WI38 (cell line): ENCODE measurements around the gene QPCTL.
"Not testable (repeated sequence)": the region's sequence is repeated elsewhere in the genome, so short reads cannot be mapped to it uniquely, and the experiment has no call there.

Experiments used
- H3K4me3 ChIP-seq: 2 replicates; pipeline ENCODE4 v1.5.1; 2011; ENCODE audit warnings: low read depth, mild to moderate bottlenecking, control low read depth, low read length
- TF ChIP-seq, protein P1 (sequence below): IDR thresholded peaks from 2 replicates; pipeline ENCODE4 v1.5.1; 2012; ENCODE audit warnings: low read depth, mild to moderate bottlenecking, control low read depth, low read length

QPCTL gene

DNA sequence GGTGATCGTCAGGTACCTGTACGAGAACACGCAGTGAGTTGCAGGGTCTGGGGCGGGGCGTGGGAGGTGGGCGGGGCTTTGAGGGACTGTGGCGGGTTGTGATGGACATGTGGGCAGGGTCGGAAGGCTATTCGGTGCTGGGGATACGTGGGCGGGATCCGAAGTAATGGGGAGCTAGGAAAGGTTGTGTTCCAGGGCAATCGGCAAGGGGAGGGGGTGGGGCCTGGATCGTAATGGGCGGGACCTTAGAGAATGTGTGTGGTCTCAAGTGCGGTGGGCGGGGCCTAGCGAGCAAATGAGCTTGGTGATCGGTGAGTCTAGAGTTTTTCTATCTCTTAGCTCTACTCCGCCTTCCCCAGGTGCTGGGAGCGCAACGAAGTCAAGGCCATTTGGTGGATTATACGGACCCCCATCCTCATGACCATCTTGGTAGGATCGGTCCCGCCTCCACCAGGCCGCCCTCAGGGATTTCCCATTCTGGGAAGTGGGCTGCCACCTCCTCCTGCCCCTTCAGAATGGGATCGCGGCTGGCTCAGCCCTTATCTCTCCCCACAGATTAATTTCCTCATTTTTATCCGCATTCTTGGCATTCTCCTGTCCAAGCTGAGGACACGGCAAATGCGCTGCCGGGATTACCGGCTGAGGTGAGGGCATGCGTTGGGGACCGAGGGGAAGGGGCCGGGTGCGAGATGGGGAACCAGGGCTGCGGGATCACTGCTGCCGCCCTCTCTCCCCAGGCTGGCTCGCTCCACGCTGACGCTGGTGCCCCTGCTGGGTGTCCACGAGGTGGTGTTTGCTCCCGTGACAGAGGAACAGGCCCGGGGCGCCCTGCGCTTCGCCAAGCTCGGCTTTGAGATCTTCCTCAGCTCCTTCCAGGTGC lies 14.9 kb upstream of the QPCTL start:
- peak overlapping the region; percentile 35; the same call in 1 of the 2 replicates for H3K4me3 ChIP-seq

DNA sequence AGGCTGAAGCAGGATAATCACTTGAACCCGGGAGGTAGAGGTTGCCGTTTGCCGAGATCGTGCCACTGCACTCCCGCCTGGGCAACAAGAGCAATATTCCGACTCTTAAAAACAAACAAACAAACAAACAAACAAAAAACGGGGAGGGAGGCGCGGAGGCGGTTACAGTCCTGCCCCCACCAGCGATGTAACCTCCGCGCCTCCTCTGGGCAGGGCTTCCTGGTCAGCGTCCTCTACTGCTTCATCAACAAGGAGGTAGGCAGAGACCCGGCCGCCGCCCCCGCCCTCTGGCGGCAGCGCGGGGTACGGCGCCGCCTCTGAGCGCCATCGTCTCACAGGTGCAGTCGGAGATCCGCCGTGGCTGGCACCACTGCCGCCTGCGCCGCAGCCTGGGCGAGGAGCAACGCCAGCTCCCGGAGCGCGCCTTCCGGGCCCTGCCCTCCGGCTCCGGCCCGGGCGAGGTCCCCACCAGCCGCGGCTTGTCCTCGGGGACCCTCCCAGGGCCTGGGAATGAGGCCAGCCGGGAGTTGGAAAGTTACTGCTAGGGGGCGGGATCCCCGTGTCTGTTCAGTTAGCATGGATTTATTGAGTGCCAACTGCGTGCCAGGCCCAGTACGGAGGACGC lies 11.0 kb upstream of the QPCTL start:
- H3K4me3 ChIP-seq = peak overlapping the region; percentile 40
- TF ChIP-seq, protein P1, sequence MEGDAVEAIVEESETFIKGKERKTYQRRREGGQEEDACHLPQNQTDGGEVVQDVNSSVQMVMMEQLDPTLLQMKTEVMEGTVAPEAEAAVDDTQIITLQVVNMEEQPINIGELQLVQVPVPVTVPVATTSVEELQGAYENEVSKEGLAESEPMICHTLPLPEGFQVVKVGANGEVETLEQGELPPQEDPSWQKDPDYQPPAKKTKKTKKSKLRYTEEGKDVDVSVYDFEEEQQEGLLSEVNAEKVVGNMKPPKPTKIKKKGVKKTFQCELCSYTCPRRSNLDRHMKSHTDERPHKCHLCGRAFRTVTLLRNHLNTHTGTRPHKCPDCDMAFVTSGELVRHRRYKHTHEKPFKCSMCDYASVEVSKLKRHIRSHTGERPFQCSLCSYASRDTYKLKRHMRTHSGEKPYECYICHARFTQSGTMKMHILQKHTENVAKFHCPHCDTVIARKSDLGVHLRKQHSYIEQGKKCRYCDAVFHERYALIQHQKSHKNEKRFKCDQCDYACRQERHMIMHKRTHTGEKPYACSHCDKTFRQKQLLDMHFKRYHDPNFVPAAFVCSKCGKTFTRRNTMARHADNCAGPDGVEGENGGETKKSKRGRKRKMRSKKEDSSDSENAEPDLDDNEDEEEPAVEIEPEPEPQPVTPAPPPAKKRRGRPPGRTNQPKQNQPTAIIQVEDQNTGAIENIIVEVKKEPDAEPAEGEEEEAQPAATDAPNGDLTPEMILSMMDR = peak; percentile 97

More for the DNA sequence above, 14.9 kb upstream of the QPCTL start:
- TF ChIP-seq, protein P1 = peak; percentile 14; the same call in 1 of the 2 replicates

DNA sequence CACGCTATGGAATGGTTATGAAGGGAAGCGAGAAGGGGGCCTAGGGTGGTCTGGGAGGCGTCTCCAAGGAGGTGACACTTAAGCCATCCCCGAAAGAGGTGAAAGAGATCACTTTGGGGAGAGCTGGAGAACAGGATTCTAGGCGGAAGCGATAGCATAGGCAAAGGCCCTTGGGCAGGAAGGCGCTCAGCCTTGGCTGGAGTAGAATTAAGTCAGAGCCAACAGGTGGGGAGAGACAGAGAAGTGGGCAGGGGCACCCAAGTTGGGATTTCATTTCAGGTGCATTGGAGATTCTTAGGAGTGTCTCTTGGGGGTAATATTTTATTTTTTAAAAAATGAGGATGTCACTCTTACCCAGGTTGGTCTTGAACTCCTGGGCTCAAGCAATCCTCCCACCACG lies 10.3 kb upstream of the QPCTL start:
- TF ChIP-seq, protein P1 = no peak

DNA sequence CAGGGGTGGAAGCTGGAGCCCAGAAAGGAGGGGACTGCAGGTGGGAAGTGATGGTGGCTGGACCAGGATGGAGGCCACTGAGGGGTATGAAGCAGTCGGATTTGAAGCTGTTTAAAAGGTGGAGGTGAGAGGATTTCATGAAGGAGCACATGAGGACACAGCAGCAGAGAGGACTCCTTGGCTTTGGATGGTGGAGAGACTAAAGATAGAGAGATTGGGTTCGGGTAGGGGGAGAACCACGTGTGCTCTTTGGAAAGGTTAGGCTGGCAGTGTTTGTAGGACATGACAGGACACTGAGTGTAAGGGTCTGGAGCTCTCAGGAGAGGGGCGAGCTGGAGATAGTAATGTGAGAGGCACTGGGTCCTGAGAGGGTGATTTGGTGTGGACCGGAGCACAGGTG lies 9.6 kb upstream of the QPCTL start:
- H3K4me3 ChIP-seq = no peak overlapping the region
- TF ChIP-seq, protein P1 = no peak

More for the DNA sequence above, 10.3 kb upstream of the QPCTL start:
- H3K4me3 ChIP-seq = no peak overlapping the region

DNA sequence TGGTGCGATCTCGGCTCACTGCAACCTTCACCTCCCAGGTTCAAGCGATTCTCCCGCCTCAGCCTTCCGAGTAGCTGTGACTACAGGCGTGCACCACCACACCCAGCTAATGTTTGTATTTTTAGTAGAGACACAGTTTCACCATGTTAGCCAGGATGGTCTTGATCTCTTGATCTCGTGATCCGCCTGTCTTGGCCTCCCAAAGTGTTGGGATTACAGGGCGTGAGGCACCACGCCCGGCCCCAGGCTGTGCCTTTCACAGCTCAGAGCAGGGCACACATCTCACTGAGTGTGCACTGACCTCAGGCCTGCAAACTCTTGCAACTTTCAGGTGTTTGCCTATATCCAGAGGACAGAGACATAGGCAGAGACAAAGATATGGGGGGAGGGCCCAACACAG lies 7.4 kb upstream of the QPCTL start:
- not testable (repeated sequence) for H3K4me3 ChIP-seq

DNA sequence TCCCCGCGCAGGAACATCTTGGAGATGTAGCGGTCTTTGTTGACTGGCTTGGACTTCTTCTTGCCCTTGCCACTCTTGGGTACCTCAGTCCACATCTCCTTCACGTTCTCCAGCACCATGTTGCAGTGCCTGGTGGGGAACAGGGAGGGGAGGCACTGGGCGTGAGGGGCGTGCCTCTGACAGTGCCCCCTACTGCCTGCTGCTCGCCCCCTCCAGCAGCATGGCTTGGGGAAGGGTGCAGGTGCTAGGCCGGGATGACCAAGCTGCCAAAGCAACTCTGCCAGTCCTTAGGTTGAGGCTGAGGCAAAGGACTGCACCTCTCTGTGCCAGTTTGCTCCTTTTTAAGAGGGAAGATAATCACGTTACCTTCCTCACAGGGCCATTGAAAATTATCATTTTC lies 4.9 kb upstream of the QPCTL start:
- TF ChIP-seq, protein P1 = no peak

DNA sequence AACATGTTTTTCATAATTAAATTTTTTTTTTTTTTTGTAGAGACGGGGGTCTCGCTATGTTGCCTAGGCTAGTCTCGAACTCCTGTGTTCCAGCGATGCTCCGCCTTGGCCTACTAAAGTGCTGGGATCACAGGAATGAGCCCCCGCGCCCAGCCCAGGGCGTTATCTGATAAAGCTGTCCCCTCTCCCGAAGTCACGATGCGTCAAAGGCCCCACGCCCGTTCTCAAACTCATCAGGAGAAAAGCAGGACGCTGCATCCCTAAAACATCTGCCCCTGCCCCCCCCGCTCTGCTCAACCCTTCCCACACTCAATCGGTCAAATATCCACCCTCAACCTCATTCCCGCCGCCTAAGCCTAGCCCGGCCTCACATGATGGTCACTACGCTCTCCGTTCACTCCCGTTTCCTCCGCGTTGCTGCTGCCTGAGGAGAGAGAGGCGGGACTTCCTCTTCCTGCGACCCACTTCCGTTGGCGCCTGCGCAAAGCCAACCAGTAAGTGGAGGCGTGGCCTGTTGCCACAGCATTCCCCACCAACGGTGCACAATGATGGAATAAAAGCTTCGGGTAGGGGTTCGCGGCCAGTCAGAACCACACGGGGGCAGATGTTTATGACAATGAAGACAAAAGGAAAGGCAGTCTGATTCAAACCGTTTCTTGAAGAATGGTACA lies 815 bp upstream of the QPCTL start, which contains the start of gene SNRPD2:
Gene SNRPD2 (minus strand): TSS at position 438 of the 671 bp plus-strand sequence. CDS start 65 bp downstream, at position 373.
- TF ChIP-seq, protein P1 = no peak
- peak within 1 kb of the TSS; percentile 94 for H3K4me3 ChIP-seq

More for the DNA sequence above, 4.9 kb upstream of the QPCTL start:
- H3K4me3 ChIP-seq = no peak overlapping the region
